T-helper 2 cell treated with Interferon-gamma antibody and Interleukin-4, amounts not matched to agents 5 μg/mL and 100 μg/mL, for 36 hours (primary cell): Measurements from ENCODE around the gene LARP1.

ENCODE experiments used
- DNase-seq: peaks from one replicate; pipeline ENCODE4 v3.0.0; 2021; ENCODE audit warnings: low spot score
- H3K27ac Mint-ChIP-seq: one replicate; pipeline ENCODE4 v1.8.0; 2021; ENCODE audit warnings: mild to moderate bottlenecking, mixed read lengths
- H3K27me3 Mint-ChIP-seq: one replicate; pipeline ENCODE4 v1.8.0; 2021; ENCODE audit warnings: low read depth, mixed read lengths
- H3K36me3 Mint-ChIP-seq: one replicate; pipeline ENCODE4 v1.8.0; 2021; ENCODE audit warnings: low read depth, mixed read lengths
- H3K4me1 Mint-ChIP-seq: one replicate; pipeline ENCODE4 v1.8.0; 2021; ENCODE audit warnings: low read depth, mixed read lengths
- H3K4me3 Mint-ChIP-seq: one replicate; pipeline ENCODE4 v1.8.0; 2022; ENCODE audit warnings: mild to moderate bottlenecking, moderate library complexity, mixed read lengths
- H3K9me3 Mint-ChIP-seq: one replicate; pipeline ENCODE4 v1.8.0; 2021; ENCODE audit warnings: mixed read lengths

LARP1 gene

GRCh38 chr5:154780128-154780527, 25.0 kb downstream of the LARP1 start:
- H3K27ac Mint-ChIP-seq: no peak overlapping the region
- H3K27me3 Mint-ChIP-seq: no peaks in the 10 kb centered on the region
- H3K36me3 Mint-ChIP-seq: no peaks in the 10 kb centered on the region
- DNase-seq: no peak
- H3K4me3 Mint-ChIP-seq: no peak overlapping the region
- peaks cover 28% of the 10 kb centered on the region for H3K4me1 Mint-ChIP-seq
- no peaks in the 10 kb centered on the region for H3K9me3 Mint-ChIP-seq

GRCh38 chr5:154782326-154782725, 27.1 kb downstream of the LARP1 start:
- Mint-ChIP-seq H3K36me3 (no peaks in the 10 kb centered on the region), H3K27me3 (no peaks in the 10 kb centered on the region), H3K4me1 (peaks cover 36% of the 10 kb centered on the region), H3K4me3 (no peak overlapping the region), H3K27ac (peak overlapping the region; percentile 20), H3K9me3 (no peaks in the 10 kb centered on the region)
- DNase-seq: no peak

- DNase-seq: no peak
- Mint-ChIP-seq H3K4me1 (peaks cover 42% of the 10 kb centered on the region), H3K36me3 (no peaks in the 10 kb centered on the region), H3K27me3 (no peaks in the 10 kb centered on the region), H3K27ac (no peak overlapping the region), H3K4me3 (no peak overlapping the region), H3K9me3 (no peaks in the 10 kb centered on the region)
Measured at GRCh38 chr5:154782812-154783592, 27.8 kb downstream of the LARP1 start.

GRCh38 chr5:154783774-154784460, 28.7 kb downstream of the LARP1 start:
- H3K36me3 Mint-ChIP-seq: no peaks in the 10 kb centered on the region
- peaks cover 47% of the 10 kb centered on the region for H3K4me1 Mint-ChIP-seq
- no peak for DNase-seq
- H3K27ac Mint-ChIP-seq: no peak overlapping the region
- H3K27me3 Mint-ChIP-seq: no peaks in the 10 kb centered on the region
- H3K9me3 Mint-ChIP-seq: no peaks in the 10 kb centered on the region
- H3K4me3 Mint-ChIP-seq: no peak overlapping the region

- Mint-ChIP-seq H3K27me3 (no peaks in the 10 kb centered on the region), H3K36me3 (no peaks in the 10 kb centered on the region), H3K27ac (peak overlapping the region; percentile 72), H3K9me3 (no peaks in the 10 kb centered on the region), H3K4me1 (peaks cover 42% of the 10 kb centered on the region), H3K4me3 (no peak overlapping the region)
- DNase-seq: no peak
Measured at GRCh38 chr5:154784856-154785255, 29.7 kb downstream of the LARP1 start.

GRCh38 chr5:154786414-154786813, 31.2 kb downstream of the LARP1 start:
- DNase-seq: no peak
- Mint-ChIP-seq H3K36me3 (peaks cover 5% of the 10 kb centered on the region), H3K27ac (no peak overlapping the region), H3K4me1 (peaks cover 36% of the 10 kb centered on the region), H3K9me3 (no peaks in the 10 kb centered on the region), H3K27me3 (no peaks in the 10 kb centered on the region), H3K4me3 (no peak overlapping the region)

GRCh38 chr5:154788212-154788611, 33.0 kb downstream of the LARP1 start:
- Mint-ChIP-seq H3K36me3 (peaks cover 16% of the 10 kb centered on the region), H3K27me3 (no peaks in the 10 kb centered on the region), H3K9me3 (no peaks in the 10 kb centered on the region), H3K4me1 (peaks cover 35% of the 10 kb centered on the region), H3K27ac (peak overlapping the region; percentile 22), H3K4me3 (no peak overlapping the region)
- DNase-seq: no peak

- H3K4me3 Mint-ChIP-seq: no peak overlapping the region
- peaks cover 36% of the 10 kb centered on the region for H3K36me3 Mint-ChIP-seq
- no peaks in the 10 kb centered on the region for H3K27me3 Mint-ChIP-seq
- H3K4me1 Mint-ChIP-seq: peaks cover 16% of the 10 kb centered on the region
- H3K27ac Mint-ChIP-seq: no peak overlapping the region
- DNase-seq: no peak
- no peaks in the 10 kb centered on the region for H3K9me3 Mint-ChIP-seq
Measured at GRCh38 chr5:154791535-154791934, 36.4 kb downstream of the LARP1 start.

GRCh38 chr5:154793599-154794524, 38.7 kb downstream of the LARP1 start:
- H3K36me3 Mint-ChIP-seq: peaks cover 45% of the 10 kb centered on the region
- H3K4me3 Mint-ChIP-seq: no peak overlapping the region
- no peaks in the 10 kb centered on the region for H3K27me3 Mint-ChIP-seq
- peaks cover 2% of the 10 kb centered on the region for H3K4me1 Mint-ChIP-seq
- H3K9me3 Mint-ChIP-seq: no peaks in the 10 kb centered on the region
- H3K27ac Mint-ChIP-seq: no peak overlapping the region
- no peak for DNase-seq

GRCh38 chr5:154794525-154795234, 39.5 kb downstream of the LARP1 start:
- Mint-ChIP-seq H3K36me3 (peaks cover 52% of the 10 kb centered on the region), H3K27me3 (no peaks in the 10 kb centered on the region), H3K4me1 (peaks cover 5% of the 10 kb centered on the region), H3K4me3 (no peak overlapping the region), H3K9me3 (no peaks in the 10 kb centered on the region), H3K27ac (no peak overlapping the region)
- DNase-seq: no peak

- no peak for DNase-seq
- Mint-ChIP-seq H3K36me3 (peaks cover 57% of the 10 kb centered on the region), H3K9me3 (no peaks in the 10 kb centered on the region), H3K27me3 (no peaks in the 10 kb centered on the region), H3K4me1 (peaks cover 10% of the 10 kb centered on the region), H3K4me3 (no peak overlapping the region), H3K27ac (no peak overlapping the region)
Measured at GRCh38 chr5:154795235-154795596, 40.0 kb downstream of the LARP1 start.

GRCh38 chr5:154797762-154798161, 42.6 kb downstream of the LARP1 start:
- peaks cover 63% of the 10 kb centered on the region for H3K36me3 Mint-ChIP-seq
- no peak overlapping the region for H3K27ac Mint-ChIP-seq
- no peaks in the 10 kb centered on the region for H3K9me3 Mint-ChIP-seq
- H3K27me3 Mint-ChIP-seq: no peaks in the 10 kb centered on the region
- H3K4me3 Mint-ChIP-seq: no peak overlapping the region
- peaks cover 12% of the 10 kb centered on the region for H3K4me1 Mint-ChIP-seq
- no peak for DNase-seq

- DNase-seq: no peak
- H3K27me3 Mint-ChIP-seq: no peaks in the 10 kb centered on the region
- H3K4me1 Mint-ChIP-seq: peaks cover 12% of the 10 kb centered on the region
- H3K9me3 Mint-ChIP-seq: no peaks in the 10 kb centered on the region
- H3K36me3 Mint-ChIP-seq: peaks cover 65% of the 10 kb centered on the region
- H3K27ac Mint-ChIP-seq: no peak overlapping the region
- H3K4me3 Mint-ChIP-seq: no peak overlapping the region
Measured at GRCh38 chr5:154800582-154800981, 45.4 kb downstream of the LARP1 start.
